H54 (cell line): ENCODE measurements around the gene ACTR6.
A peak's percentile ranks its signal among the peaks of the same experiment; 100 is the strongest.
"Not testable (repeated sequence)": the region's sequence is repeated elsewhere in the genome, so short reads cannot be mapped to it uniquely, and the experiment has no call there.

Experiments used
- DNase-seq: peaks from one replicate; pipeline ENCODE4 v3.0.0; 2011; ENCODE audit warnings: low spot score, mixed read lengths; ENCODE audit not compliant: insufficient read length
- FAIRE-seq: peaks from 3 replicates; lab custom pipeline; 2011; peaks lifted over from hg19 to GRCh38; lab: Jason Lieb, UNC
- POLR2A ChIP-seq: IDR thresholded peaks from 2 replicates; pipeline ENCODE4 v1.6.1; 2011; ENCODE audit warnings: low read depth, mild to moderate bottlenecking, low read length

The ACTR6 gene

GRCh38 chr12:100219328-100220109 lies 18.9 kb downstream of the ACTR6 start:
- FAIRE-seq (no peak), DNase-seq (no peak)
- TF ChIP-seq POLR2A: no peak

GRCh38 chr12:100221523-100221922 lies 20.9 kb downstream of the ACTR6 start:
- DNase-seq: no peak
- TF ChIP-seq POLR2A: no peak
- FAIRE-seq: no peak

GRCh38 chr12:100222173-100222572 lies 21.6 kb downstream of the ACTR6 start:
- FAIRE-seq, DNase-seq: not testable (repeated sequence)

GRCh38 chr12:100225491-100225890 lies 24.9 kb downstream of the ACTR6 start:
- no peak for TF ChIP-seq POLR2A
- DNase-seq: no peak
- FAIRE-seq: no peak

GRCh38 chr12:100229036-100229635 lies 28.5 kb downstream of the ACTR6 start:
- FAIRE-seq: peak; percentile 87
- DNase-seq: no peak
- no peak for TF ChIP-seq POLR2A

GRCh38 chr12:100229876-100230275 lies 29.3 kb downstream of the ACTR6 start:
- FAIRE-seq (no peak), DNase-seq (no peak)
- no peak for TF ChIP-seq POLR2A

GRCh38 chr12:100231873-100232272 lies 31.3 kb downstream of the ACTR6 start:
- FAIRE-seq, DNase-seq: not testable (repeated sequence)

- FAIRE-seq: peak; percentile 43
- DNase-seq: no peak
- no peak for TF ChIP-seq POLR2A
Observed at GRCh38 chr12:100234166-100234565, 33.6 kb downstream of the ACTR6 start.

- TF ChIP-seq POLR2A: no peak
- FAIRE-seq (peak; percentile 61), DNase-seq (peak; percentile 9)
Observed at GRCh38 chr12:100234591-100235304, 34.1 kb downstream of the ACTR6 start.

- DNase-seq: no peak
- FAIRE-seq: no peak
- no peak for TF ChIP-seq POLR2A
Observed at GRCh38 chr12:100238801-100239200, 38.2 kb downstream of the ACTR6 start.

GRCh38 chr12:100239589-100239988 lies 39.0 kb downstream of the ACTR6 start:
- FAIRE-seq: no peak
- no peak for TF ChIP-seq POLR2A
- DNase-seq: no peak

GRCh38 chr12:100243137-100243536 lies 42.5 kb downstream of the ACTR6 start:
- FAIRE-seq (no peak), DNase-seq (no peak)
- no peak for TF ChIP-seq POLR2A

GRCh38 chr12:100247765-100248164 lies 47.1 kb downstream of the ACTR6 start:
- no peak for DNase-seq
- no peak for TF ChIP-seq POLR2A
- FAIRE-seq: no peak

- FAIRE-seq (no peak), DNase-seq (no peak)
- TF ChIP-seq POLR2A: no peak
Observed at GRCh38 chr12:100248886-100249285, 48.3 kb downstream of the ACTR6 start.
